ENCODE data around the gene WNK4. TPM values are rescaled to one million over a fixed set of nuclear protein-coding genes. Genes with fewer than 3 reads are reported as not detected.
A peak's percentile ranks its signal among the peaks of the same experiment; 100 is the strongest.

Gene WNK4
- total RNA-seq, 6 donors from 2014 or later, result 0.15 to 1.8 (median 0.26) TPM; not detected in 2

DNA sequence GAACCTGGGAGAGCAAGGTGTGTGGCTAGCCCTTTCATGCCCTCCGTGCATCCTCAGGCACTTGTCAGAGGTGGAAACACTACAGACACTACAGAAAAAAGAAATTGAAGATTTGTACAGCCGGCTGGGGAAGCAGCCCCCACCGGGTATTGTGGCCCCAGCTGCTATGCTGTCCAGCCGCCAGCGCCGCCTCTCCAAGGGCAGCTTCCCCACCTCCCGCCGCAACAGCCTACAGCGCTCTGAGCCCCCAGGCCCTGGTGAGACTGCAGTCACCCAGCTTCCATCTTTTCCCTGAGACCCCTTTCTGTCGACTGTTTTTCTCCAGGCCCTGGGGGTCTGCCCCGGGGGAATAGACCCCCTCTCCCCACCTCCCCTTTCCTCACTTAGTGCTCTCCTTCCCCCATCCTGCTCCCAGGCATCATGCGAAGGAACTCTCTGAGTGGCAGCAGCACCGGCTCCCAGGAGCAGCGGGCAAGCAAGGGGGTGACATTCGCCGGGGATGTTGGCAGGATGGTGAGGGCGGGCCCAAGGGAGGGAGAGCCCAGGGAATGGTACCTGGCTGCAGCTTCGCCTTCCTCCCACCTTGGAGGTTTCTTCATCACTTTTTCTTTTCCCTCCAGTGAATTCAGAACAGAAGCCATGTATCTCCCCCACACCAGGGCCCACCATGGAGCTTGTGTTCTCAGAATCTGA, 15.8 kb downstream of the WNK4 start:
- H3K36me3 ChIP-seq, result peaks cover 0 to 8% (median 0%) of the 10 kb centered on the region in 4 donors
- H3K9me3 ChIP-seq, result no peaks in the 10 kb centered on the region
- ATAC-seq (ENCODE audit: low FRiP score in 2 of 2) (no peak), DNase-seq (peak in 1 of 2 donors; percentile 61)
- H3K27ac ChIP-seq, result no peak overlapping the region
- H3K4me1 ChIP-seq, result peaks cover 18 to 24% (median 22%) of the 10 kb centered on the region in 4 donors
- WGBS, 2 donors, result 90 to 92% methylated on average over 14 to 18 of the region's 18 CpGs
- no peaks in the 10 kb centered on the region for H3K27me3 ChIP-seq
- H3K4me3 ChIP-seq, result no peak overlapping the region
- TF ChIP-seq EP300 (IDR thresholded peaks at IDR 0.05) (no peak), POLR2AphosphoS5 (IDR thresholded peaks at IDR 0.05) (no peak), CTCF (IDR thresholded peaks at IDR 0.05) (no peak), POLR2A (IDR thresholded peaks at IDR 0.05) (no peak)

DNA sequence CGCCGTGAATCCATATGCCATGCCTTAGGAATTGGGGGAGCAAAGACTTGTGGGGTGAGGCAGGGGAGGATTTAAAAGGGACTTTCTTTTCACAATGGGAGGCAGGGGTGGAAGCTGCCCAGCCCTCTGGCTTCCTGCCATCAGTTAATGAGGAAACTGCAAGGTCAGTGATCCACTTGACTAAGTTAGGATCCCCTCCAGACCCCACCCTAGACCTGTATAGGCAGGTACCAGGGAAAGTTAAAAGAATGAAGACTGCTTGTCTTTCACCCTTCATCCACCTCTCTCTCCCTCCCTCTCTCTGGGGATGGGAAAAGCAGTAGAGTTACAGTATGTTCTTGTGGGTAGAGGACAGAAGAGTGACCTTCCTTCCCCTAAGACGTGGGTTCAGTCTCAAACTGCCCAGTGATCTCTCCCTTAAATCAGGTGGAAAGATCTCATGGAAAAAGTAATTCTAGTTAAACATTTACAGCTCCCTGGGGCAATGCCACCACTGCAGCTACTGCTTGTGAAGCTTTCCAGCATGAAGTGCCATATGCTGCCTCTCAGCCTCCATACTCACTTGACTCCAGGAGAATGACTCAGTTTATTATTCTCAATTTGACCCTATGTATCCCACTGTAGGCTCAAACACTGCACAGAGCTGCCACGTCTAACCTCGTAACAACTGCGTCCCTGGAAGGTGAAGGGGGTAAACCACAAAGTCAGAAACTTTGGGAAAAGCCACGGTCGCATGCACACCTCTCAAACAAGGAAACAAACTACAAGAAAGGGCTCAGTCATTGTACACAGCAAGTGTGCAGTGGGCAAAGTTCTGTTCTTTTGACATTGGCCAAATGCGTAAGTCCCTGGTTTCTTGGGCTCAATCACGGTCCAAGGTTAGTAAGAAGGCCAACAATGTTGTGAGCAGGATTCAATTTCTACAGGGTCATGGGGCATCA, 16.9 kb downstream of the WNK4 start:
- TF ChIP-seq CTCF (IDR thresholded peaks at IDR 0.05), result no peak
- no peak for TF ChIP-seq POLR2A (IDR thresholded peaks at IDR 0.05)
- no peak for TF ChIP-seq POLR2AphosphoS5 (IDR thresholded peaks at IDR 0.05)
- no peak for TF ChIP-seq EP300 (IDR thresholded peaks at IDR 0.05)
- DNase-seq, result peak in 1 of 2 donors; percentile 33
- H3K27me3 ChIP-seq, result no peaks in the 10 kb centered on the region
- WGBS, 2 donors, result 68 to 75% methylated on average over 10 of the region's 10 CpGs
- peak overlapping the region in 3 of 4 donors; percentile 55 to 92 (median 88) for H3K27ac ChIP-seq
- peaks cover 18 to 24% (median 22%) of the 10 kb centered on the region in 4 donors for H3K4me1 ChIP-seq
- no peaks in the 10 kb centered on the region for H3K9me3 ChIP-seq
- peak overlapping the region in 3 of 4 donors; percentile 70 to 95 (median 85) for H3K4me3 ChIP-seq
- H3K36me3 ChIP-seq, result peaks cover 0 to 8% (median 0%) of the 10 kb centered on the region in 4 donors
- no peak for ATAC-seq (ENCODE audit: low FRiP score in 2 of 2)

DNA sequence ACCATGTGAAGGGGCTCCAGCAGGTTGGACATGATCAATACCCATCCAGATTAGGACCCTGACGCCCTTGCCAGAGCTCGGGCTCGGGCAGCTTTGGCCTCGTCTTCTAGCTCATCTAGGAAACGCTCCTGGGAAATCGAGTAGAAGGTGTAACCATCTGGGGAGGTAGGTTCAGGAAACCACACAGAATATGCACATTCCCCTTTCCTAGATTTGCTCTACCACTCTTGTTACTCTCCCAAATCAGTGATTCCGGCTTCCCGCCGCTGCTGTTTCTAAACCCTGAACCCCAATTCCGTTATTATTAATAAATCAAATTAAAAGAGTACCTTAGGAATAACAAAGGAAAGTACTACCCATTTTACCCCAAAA, 17.6 kb downstream of the WNK4 start:
- H3K4me1 ChIP-seq, result peaks cover 18 to 24% (median 22%) of the 10 kb centered on the region in 4 donors
- H3K36me3 ChIP-seq, result peaks cover 0 to 8% (median 0%) of the 10 kb centered on the region in 4 donors
- ATAC-seq (ENCODE audit: low FRiP score in 2 of 2) (no peak), DNase-seq (no peak)
- TF ChIP-seq CTCF (IDR thresholded peaks at IDR 0.05) (no peak), EP300 (IDR thresholded peaks at IDR 0.05) (no peak), POLR2AphosphoS5 (IDR thresholded peaks at IDR 0.05) (no peak), POLR2A (IDR thresholded peaks at IDR 0.05) (no peak)
- H3K27ac ChIP-seq, result peak overlapping the region; percentile 55 to 92 (median 78)
- no peaks in the 10 kb centered on the region for H3K9me3 ChIP-seq
- 19 to 21% methylated on average over 10 of the region's 10 CpGs for WGBS, 2 donors
- no peaks in the 10 kb centered on the region for H3K27me3 ChIP-seq
- H3K4me3 ChIP-seq, result peak overlapping the region; percentile 50 to 95 (median 78)

- H3K36me3 ChIP-seq, result peaks cover 0 to 8% (median 0%) of the 10 kb centered on the region in 4 donors
- peak; percentile 88 to 96 for DNase-seq
- no peaks in the 10 kb centered on the region for H3K27me3 ChIP-seq
- TF ChIP-seq CTCF (IDR thresholded peaks at IDR 0.05) (peak in 2 of 6 experiments; percentile 17 to 28), EP300 (IDR thresholded peaks at IDR 0.05) (no peak), POLR2AphosphoS5 (IDR thresholded peaks at IDR 0.05) (peak; percentile 38 to 55), POLR2A (IDR thresholded peaks at IDR 0.05) (peak in 2 of 4 donors; percentile 24 to 47)
- H3K4me3 ChIP-seq, result peak within 1 kb of the TSS; percentile 50 to 95 (median 78)
- H3K27ac ChIP-seq, result peak within 1 kb of the TSS; percentile 55 to 92 (median 78)
- no peaks in the 10 kb centered on the region for H3K9me3 ChIP-seq
- peak; percentile 93 to 99 for ATAC-seq (ENCODE audit: low FRiP score in 2 of 2)
- WGBS, 2 donors, result 21 to 26% methylated on average over 41 to 66 of the region's 66 CpGs
- H3K4me1 ChIP-seq, result peaks cover 18 to 24% (median 22%) of the 10 kb centered on the region in 4 donors
These were observed 18.3 kb downstream of the WNK4 start, which contains the start of the genes CNTD1 and COA3 for GRCh38 chr17:42798383-42799380. Gene CNTD1 (plus strand): TSS chr17:42798861. CDS start chr17:42799068, 207 bp downstream. Gene COA3 (minus strand): TSS chr17:42798704. CDS start chr17:42798681, 23 bp downstream.

All from upper lobe of left lung (tissue), 6 donors.